ENCODE results near the gene CTCF. TPM values are rescaled to one million over a fixed set of nuclear protein-coding genes. Genes with fewer than 3 reads are reported as not detected.

CTCF gene
- total and polyA plus RNA-seq, 10 of the 15 experiments (the other 5 are each of a cell fraction or from before 2014, with no cell fraction given): 9.1 to 55.0 (median 41.8) TPM

- 90% methylated on average over 16 of the region's 16 CpGs for WGBS (ENCODE audit: insufficient coverage, insufficient replicate concordance, low lambda C conversion rate, missing lambda C conversion rate)
- no peak overlapping the region for H3K27ac ChIP-seq (ENCODE audit: control insufficient read depth, insufficient read depth)
- no peak overlapping the region for H2AFZ ChIP-seq (ENCODE audit: control insufficient read depth, low read depth, low read length)
- H3K79me2 ChIP-seq (ENCODE audit: control insufficient read depth, insufficient read depth, low read length): peaks cover 12% of the 10 kb centered on the region
- H3K4me3 ChIP-seq: no peak overlapping the region
- ATAC-seq (no peak), DNase-seq (ENCODE audit: low read depth, low spot score) (no peak), FAIRE-seq (no peak)
- POLR2A ChIA-PET: interaction anchor here (1.4 kb wide), 1 partner anchor 14 kb away, joined by 3 read pairs; no protein-coding TSS in a partner anchor
- H3K9ac ChIP-seq (ENCODE audit: control insufficient read depth, insufficient read depth, low read length): no peak overlapping the region
- no TSS peak for BruUV-seq (replicated peaks)
- RAD21 ChIA-PET (ENCODE audit: unreplicated experiment): no interaction called here
- SMC1A ChIA-PET (ENCODE audit: uncharacterized antibody, unreplicated experiment): interaction anchor here (2.1 kb wide), 1 partner anchor 110 kb away, joined by 5 read pairs; no protein-coding TSS in a partner anchor
- TF ChIP-seq POLR2A (IDR thresholded peaks at IDR 0.05; ENCODE audit: low read depth, low read length): peak; percentile 49
- TF ChIP-seq FOXK2 (IDR thresholded peaks at IDR 0.05): no peak
- peaks cover 12 to 15% of the 10 kb centered on the region in 2 experiments for H3K36me3 ChIP-seq (ENCODE audit: control insufficient read depth in 2 of 2, insufficient read depth in 2 of 2, low read length in 1 of 2)
- H3K27me3 ChIP-seq (replicated peaks in 1 of 2; ENCODE audit: control insufficient read depth in 2 of 2, insufficient read depth in 2 of 2, low read length in 1 of 2): no peaks in the 10 kb centered on the region
- in situ Hi-C loops (cut with MboI) (no loop called here), intact Hi-C loops (cut with micrococcal nuclease; ENCODE audit: unreplicated experiment) (no loop called here)
- H4K20me1 ChIP-seq (ENCODE audit: control insufficient read depth, insufficient read depth): no peaks in the 10 kb centered on the region
- CTCF ChIA-PET: interaction anchor here (4.1 to 4.3 kb wide), 2 partner anchors 12 to 136 kb away, joined by 24 to 29 read pairs; partner anchors contain the start of gene CARMIL2
- H3K9me3 ChIP-seq (replicated peaks; ENCODE audit: control insufficient read depth, insufficient read depth, low read length): no peaks in the 10 kb centered on the region
- no peak overlapping the region for H3K4me2 ChIP-seq (ENCODE audit: control insufficient read depth, insufficient read depth)
- peaks cover 10% of the 10 kb centered on the region for H3K4me1 ChIP-seq (ENCODE audit: control insufficient read depth, insufficient read depth, low read length)
These were observed 94.8 kb downstream of the CTCF start for GRCh38 chr16:67657017-67657608.

- H3K4me2 ChIP-seq (ENCODE audit: control insufficient read depth, insufficient read depth): no peak overlapping the region; the same call in 1 of the 2 replicates
- FAIRE-seq (no peak), DNase-seq (ENCODE audit: low read depth, low spot score) (no peak), ATAC-seq (no peak)
- H3K79me2 ChIP-seq (ENCODE audit: control insufficient read depth, insufficient read depth, low read length): peaks cover 12% of the 10 kb centered on the region
- no peaks in the 10 kb centered on the region for H3K9me3 ChIP-seq (replicated peaks; ENCODE audit: control insufficient read depth, insufficient read depth, low read length)
- ChIA-PET RAD21 (ENCODE audit: unreplicated experiment) (interaction anchor here (1.2 to 3.2 kb wide), 3 partner anchors 13 to 144 kb away, joined by 3 to 17 read pairs (median 5); partner anchors contain the start of genes CARMIL2 and CTCF), CTCF (interaction anchor here (0.9 to 4.3 kb wide), 6 partner anchors 11 to 164 kb away, joined by 3 to 29 read pairs (median 8); partner anchors contain the start of gene CARMIL2), POLR2A (interaction anchor here (1.2 to 2.7 kb wide), 6 partner anchors 11 to 128 kb away, joined by 3 to 8 read pairs (median 3); no protein-coding TSS in a partner anchor), SMC1A (ENCODE audit: uncharacterized antibody, unreplicated experiment) (interaction anchor here (1.0 to 2.1 kb wide), 2 partner anchors 12 to 111 kb away, joined by 5 to 7 read pairs; partner anchors contain the start of gene CARMIL2)
- no peaks in the 10 kb centered on the region for H3K27me3 ChIP-seq (replicated peaks in 1 of 2; ENCODE audit: control insufficient read depth in 2 of 2, insufficient read depth in 2 of 2, low read length in 1 of 2)
- no peak overlapping the region for H3K9ac ChIP-seq (ENCODE audit: control insufficient read depth, insufficient read depth, low read length)
- 83% methylated on average over 18 of the region's 18 CpGs for WGBS (ENCODE audit: insufficient coverage, insufficient replicate concordance, low lambda C conversion rate, missing lambda C conversion rate)
- H2AFZ ChIP-seq (ENCODE audit: control insufficient read depth, low read depth, low read length): no peak overlapping the region
- peaks cover 12 to 15% of the 10 kb centered on the region in 2 experiments for H3K36me3 ChIP-seq (ENCODE audit: control insufficient read depth in 2 of 2, insufficient read depth in 2 of 2, low read length in 1 of 2)
- in situ Hi-C loops (cut with MboI): no loop called here
- no TSS peak for BruUV-seq (replicated peaks)
- peaks cover 10% of the 10 kb centered on the region for H3K4me1 ChIP-seq (ENCODE audit: control insufficient read depth, insufficient read depth, low read length)
- no peaks in the 10 kb centered on the region for H4K20me1 ChIP-seq (ENCODE audit: control insufficient read depth, insufficient read depth)
- TF ChIP-seq IRF5 (IDR thresholded peaks at IDR 0.05; ENCODE audit: borderline replicate concordance): no peak
- TF ChIP-seq ZBTB40 (IDR thresholded peaks at IDR 0.05; ENCODE audit: borderline replicate concordance): no peak
- no peak for TF ChIP-seq NFYB (IDR thresholded peaks at IDR 0.05; ENCODE audit: insufficient read depth, low read depth, low read length)
- TF ChIP-seq POLR2AphosphoS5 (IDR thresholded peaks at IDR 0.05; ENCODE audit: low read length): peak; percentile 33; the same call in 1 of the 2 replicates
- no peak for TF ChIP-seq POU2F2 (IDR thresholded peaks at IDR 0.05; ENCODE audit: borderline replicate concordance, low read depth, low read length)
- peak; percentile 43 for TF ChIP-seq POLR2A (IDR thresholded peaks at IDR 0.05; ENCODE audit: low read depth, low read length)
- no peak for TF ChIP-seq STAT3 (IDR thresholded peaks at IDR 0.05; ENCODE audit: low read depth, low read length)
- TF ChIP-seq CBX5 (IDR thresholded peaks at IDR 0.05; ENCODE audit: low read depth): no peak
- H3K4me3 ChIP-seq: no peak overlapping the region
- no peak overlapping the region for H3K27ac ChIP-seq (ENCODE audit: control insufficient read depth, insufficient read depth)
- intact Hi-C loops (cut with micrococcal nuclease; ENCODE audit: unreplicated experiment): no loop called here
These were observed 95.6 kb downstream of the CTCF start for GRCh38 chr16:67657751-67658518.
